Muscle layer of duodenum (tissue), 2 donors: ENCODE results near the gene PTGS1.
A peak's percentile ranks its signal among the peaks of the same experiment; 100 is the strongest.
"Not testable (repeated sequence)": the region's sequence is repeated elsewhere in the genome, so short reads cannot be mapped to it uniquely, and the experiment has no call there.

Experiments
- H3K27ac ChIP-seq: one replicate; pipeline ENCODE4 v1.7.0; 2013; ENCODE audit warnings: mild to moderate bottlenecking, low read length
- H3K27me3 ChIP-seq: one replicate; pipeline ENCODE4 v1.7.0; 2013; ENCODE audit warnings: low read depth, mild to moderate bottlenecking, control low read depth, low read length
- H3K36me3 ChIP-seq, 2 donors: one replicate each; pipeline ENCODE4 v1.7.0; 2013; ENCODE audit warnings: low read length in 2 of 2, control low read depth in 1 of 2, mild to moderate bottlenecking in 1 of 2; ENCODE audit not compliant: insufficient read depth in 2 of 2, control insufficient read depth in 1 of 2
- H3K4me1 ChIP-seq, 2 donors: one replicate each; pipeline ENCODE4 v1.7.0; 2013; ENCODE audit warnings: low read length in 2 of 2, mild to moderate bottlenecking in 2 of 2, control low read depth in 1 of 2, moderate library complexity in 1 of 2; ENCODE audit not compliant: insufficient read depth in 2 of 2, control insufficient read depth in 1 of 2
- H3K4me3 ChIP-seq, 2 donors: one replicate each; pipeline ENCODE4 v1.7.0; 2013; ENCODE audit warnings: low read length in 2 of 2, low read depth in 1 of 2, mild to moderate bottlenecking in 1 of 2
- H3K9me3 ChIP-seq, 2 donors: one replicate each; pipeline ENCODE4 v1.7.0; 2013; ENCODE audit warnings: low read length in 2 of 2, control low read depth in 1 of 2, mild to moderate bottlenecking in 1 of 2; ENCODE audit not compliant: control insufficient read depth in 1 of 2
- donor health status: healthy.

Gene PTGS1

DNA sequence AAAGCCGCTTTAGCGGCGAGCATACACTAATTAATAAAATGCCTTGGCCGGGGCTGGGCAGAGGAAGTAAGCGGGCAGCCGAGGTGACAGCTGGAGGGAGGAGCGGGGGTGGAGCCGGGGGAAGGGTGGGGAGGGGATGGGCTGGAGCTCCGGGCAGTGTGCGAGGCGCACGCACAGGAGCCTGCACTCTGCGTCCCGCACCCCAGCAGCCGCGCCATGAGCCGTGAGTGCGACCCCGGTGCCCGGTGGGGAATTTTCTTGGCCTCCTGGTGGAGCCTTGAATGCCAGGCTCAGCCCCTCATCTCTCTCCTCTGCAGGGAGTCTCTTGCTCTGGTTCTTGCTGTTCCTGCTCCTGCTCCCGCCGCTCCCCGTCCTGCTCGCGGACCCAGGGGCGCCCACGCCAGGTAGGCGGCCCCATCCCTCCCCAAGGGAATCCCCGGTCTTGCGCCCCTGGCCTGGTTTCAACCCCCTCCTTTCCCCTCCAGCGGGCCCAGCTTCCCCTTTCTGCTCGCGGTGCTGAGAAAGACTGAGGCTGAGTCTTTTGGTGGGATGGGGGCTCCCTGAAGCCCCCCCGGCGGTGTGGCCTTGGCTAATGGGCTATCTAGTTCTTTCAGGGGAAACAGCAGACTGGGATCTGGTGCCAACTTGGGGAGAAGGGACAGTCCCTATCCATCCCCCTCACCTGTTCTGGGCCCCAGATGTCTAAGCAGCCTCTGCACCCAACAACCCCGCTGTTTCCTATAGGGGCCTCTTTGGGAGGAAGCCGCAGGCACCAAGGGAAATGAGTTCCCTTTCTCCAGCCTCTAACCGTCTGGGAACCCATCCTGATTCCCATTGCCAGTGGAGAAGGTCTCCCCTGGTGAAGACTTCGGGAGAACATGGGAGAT, at the start of gene PTGS1:
TSS of gene PTGS1 (plus strand) at position 156 of the 887 bp plus-strand sequence. CDS start at position 217, 61 bp downstream.
- no peaks in the 10 kb centered on the region for H3K27me3 ChIP-seq
- no peak within 1 kb of the TSS for H3K27ac ChIP-seq
- peak within 1 kb of the TSS; percentile 53 to 73 for H3K4me3 ChIP-seq
- no peaks in the 10 kb centered on the region for H3K9me3 ChIP-seq
- H3K4me1 ChIP-seq, result peaks cover 14 to 36% of the 10 kb centered on the region in 2 donors
- H3K36me3 ChIP-seq, result no peaks in the 10 kb centered on the region

DNA sequence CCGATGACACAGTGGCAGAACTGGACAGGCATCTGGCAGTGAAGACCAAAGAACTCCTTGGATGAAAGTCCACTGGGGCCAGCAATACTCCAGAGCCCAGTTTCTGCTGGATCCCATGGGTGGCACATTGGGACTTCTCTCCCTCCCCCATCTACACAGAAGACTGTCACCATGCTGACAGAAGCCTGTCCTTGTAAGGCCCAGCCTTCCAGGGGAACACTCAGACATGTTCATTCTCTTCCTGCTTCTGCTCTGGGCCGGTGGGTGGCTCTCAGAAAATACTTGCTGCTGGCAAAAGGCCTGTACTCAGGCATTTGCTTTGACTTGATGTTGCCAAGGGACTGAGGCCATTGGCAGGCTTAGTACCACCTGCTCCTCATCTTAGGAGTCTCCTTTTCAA, 48.3 kb upstream of the PTGS1 start:
- Histone ChIP-seq H3K9me3 (no peaks in the 10 kb centered on the region), H3K27ac (no peak overlapping the region), H3K27me3 (no peaks in the 10 kb centered on the region), H3K36me3 (peaks cover 6 to 23% of the 10 kb centered on the region in 2 donors), H3K4me3 (no peak overlapping the region), H3K4me1 (peaks cover 5 to 50% of the 10 kb centered on the region in 2 donors)

DNA sequence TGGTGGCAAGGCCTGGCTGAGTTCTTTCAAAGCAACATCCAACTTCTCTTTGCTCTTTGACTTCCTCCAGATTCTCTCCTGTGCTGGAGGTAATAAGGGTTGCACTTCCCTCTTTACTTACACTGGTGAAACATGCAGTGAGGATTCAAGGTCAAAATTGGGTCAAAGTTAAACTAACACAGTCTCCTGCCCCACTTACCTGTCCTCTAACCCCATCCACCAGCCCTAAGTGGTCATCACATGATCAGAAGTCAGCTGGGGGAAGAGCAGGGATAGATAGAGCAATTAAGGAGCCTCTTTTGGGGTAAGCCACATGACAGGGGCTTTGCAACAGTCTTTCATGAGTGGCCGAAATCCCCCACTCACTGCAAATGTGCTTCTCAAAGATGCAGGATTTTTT, 46.2 kb upstream of the PTGS1 start:
- not testable (repeated sequence) for H3K27ac ChIP-seq, H3K27me3 ChIP-seq, H3K4me3 ChIP-seq, H3K9me3 ChIP-seq
- Histone ChIP-seq H3K4me1 (peaks cover 5 to 41% of the 10 kb centered on the region in 2 donors), H3K36me3 (peaks cover 9 to 23% of the 10 kb centered on the region in 2 donors)

DNA sequence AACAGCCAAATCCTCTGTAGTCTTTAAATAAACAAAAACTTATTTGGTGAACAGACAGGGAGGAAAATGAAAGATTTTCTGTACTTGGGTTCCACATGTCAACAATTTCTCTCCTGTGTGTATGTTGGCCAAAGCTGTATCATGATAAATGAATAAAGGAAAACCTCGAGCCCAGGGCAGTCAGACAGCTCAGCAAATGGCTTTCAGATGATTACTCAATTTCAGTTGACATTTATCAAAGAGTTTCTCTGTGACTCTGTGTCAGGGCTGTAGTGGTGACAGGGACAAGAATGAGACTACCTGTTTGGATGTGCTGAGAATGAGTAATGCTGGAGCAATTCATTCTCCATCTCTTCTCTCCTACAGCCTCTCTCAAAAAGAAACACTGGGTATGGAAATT, 45.7 kb upstream of the PTGS1 start:
- peaks cover 11 to 23% of the 10 kb centered on the region in 2 donors for H3K36me3 ChIP-seq

DNA sequence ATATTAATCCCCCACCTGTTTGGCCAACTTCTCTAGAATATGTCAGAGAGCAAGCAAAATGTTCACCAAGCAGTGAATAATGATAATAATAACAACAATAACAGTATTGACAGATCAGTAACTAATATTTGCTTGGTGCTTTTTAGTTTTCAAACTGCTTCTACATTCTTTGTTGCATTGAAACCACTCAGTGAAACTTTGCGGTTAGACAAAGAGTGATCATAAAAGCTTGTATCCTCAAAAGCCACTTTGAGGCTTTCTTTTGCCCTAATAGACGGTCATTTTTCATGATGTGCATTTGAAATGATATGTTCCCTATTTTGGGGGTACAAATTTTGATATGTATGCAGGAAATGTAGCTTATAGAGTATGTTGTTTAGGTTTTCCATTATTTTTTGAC, 43.6 kb upstream of the PTGS1 start:
- Histone ChIP-seq H3K4me1 (peaks cover 5 to 23% of the 10 kb centered on the region in 2 donors), H3K9me3 (no peaks in the 10 kb centered on the region)

More for the DNA sequence above, 45.7 kb upstream of the PTGS1 start:
- no peak overlapping the region for H3K4me3 ChIP-seq
- peaks cover 5 to 40% of the 10 kb centered on the region in 2 donors for H3K4me1 ChIP-seq
- H3K27ac ChIP-seq, result no peak overlapping the region
- H3K27me3 ChIP-seq, result no peaks in the 10 kb centered on the region
- H3K9me3 ChIP-seq, result no peaks in the 10 kb centered on the region

DNA sequence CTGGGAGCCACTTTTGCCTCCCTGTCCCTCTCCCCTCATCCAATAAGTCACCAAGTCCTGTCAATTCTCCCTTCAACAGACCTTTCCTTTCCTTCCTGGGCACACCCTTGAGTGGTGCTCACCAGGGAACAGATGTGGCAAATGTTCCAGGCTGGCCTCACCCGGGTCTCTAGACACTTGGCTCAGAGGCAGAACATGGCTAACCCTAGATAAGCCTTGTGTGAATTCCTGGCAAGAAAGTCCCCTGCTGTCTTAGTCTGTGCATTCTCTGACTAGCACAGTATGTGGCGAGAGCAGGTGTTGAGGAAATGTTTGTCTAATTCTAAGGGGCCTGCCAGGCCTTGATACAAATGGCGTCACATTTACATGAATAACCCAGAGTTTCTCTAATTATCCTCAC, 41.2 kb upstream of the PTGS1 start:
- Histone ChIP-seq H3K27ac (no peak overlapping the region), H3K4me1 (peaks cover 5 to 14% of the 10 kb centered on the region in 2 donors), H3K4me3 (no peak overlapping the region), H3K36me3 (peaks cover 0 to 6% of the 10 kb centered on the region in 2 donors), H3K9me3 (no peaks in the 10 kb centered on the region), H3K27me3 (no peaks in the 10 kb centered on the region)

More for the DNA sequence above, 43.6 kb upstream of the PTGS1 start:
- Histone ChIP-seq H3K27ac (no peak overlapping the region), H3K4me3 (no peak overlapping the region), H3K27me3 (no peaks in the 10 kb centered on the region), H3K36me3 (peaks cover 11 to 19% of the 10 kb centered on the region in 2 donors)

DNA sequence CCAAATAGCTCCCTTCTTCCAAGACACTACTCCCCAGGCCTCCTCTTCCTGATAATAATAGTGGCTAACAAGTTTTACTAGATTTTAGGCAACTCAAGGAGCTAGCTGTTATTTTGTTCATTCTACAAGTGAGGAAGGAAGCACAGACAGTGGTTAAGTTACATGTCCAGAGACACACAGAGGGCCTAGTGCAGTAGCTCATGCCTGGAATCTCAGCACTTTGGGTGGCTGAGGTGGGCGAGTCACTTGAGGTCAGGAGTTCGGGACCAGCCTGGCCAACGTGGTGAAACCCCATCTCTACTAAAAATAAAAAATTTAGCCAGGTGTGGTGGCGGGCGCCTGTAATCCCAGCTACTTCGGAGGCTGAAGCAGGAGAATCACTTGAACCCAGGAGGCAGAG, 40.4 kb upstream of the PTGS1 start:
- H3K36me3 ChIP-seq, H3K9me3 ChIP-seq, H3K4me1 ChIP-seq, H3K27ac ChIP-seq, H3K27me3 ChIP-seq, H3K4me3 ChIP-seq: not testable (repeated sequence)

DNA sequence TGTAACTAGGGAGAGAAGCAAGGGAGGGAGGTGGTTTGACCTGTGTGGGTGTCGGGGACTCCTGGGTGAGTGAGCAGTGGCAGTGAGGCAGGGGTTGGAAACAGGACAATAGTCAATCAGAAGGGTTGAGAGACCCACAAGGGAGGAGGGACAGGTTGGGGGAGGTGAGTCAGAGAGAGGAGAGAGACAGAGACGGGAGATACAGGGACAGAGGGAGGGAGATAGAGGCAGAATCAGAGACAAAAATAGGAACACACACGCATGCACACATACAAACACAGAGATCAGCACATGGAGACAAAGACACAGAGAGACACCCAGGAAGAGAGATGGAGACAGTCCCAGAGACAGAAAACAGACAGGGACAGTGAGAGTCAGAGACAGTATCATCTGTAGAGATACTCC, 39.3 kb upstream of the PTGS1 start:
- no peaks in the 10 kb centered on the region for H3K4me1 ChIP-seq
- H3K27me3 ChIP-seq, result no peaks in the 10 kb centered on the region
- peaks cover 0 to 6% of the 10 kb centered on the region in 2 donors for H3K36me3 ChIP-seq
- no peak overlapping the region for H3K27ac ChIP-seq
- no peaks in the 10 kb centered on the region for H3K9me3 ChIP-seq
- no peak overlapping the region for H3K4me3 ChIP-seq

DNA sequence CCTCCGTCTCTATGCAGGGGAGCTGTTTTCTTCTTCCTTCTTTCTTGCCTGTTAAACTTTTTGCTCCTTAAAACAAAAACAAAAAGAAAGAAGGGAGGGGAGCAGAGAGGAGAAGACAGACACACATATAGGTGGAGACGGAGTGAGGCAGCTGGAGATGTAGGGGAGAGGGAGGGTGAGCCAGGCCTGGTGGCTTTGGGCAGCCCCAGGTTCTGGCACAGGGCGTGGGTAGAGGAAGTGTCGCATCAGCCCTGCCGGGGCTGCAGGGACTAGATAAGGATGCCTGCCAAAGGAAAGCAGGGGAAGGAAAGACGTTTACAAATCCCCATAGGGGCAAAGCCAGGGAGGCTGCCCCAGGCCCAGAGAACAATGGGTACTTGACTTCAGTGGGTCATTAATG, 38.7 kb upstream of the PTGS1 start:
- Histone ChIP-seq H3K9me3 (no peaks in the 10 kb centered on the region), H3K27ac (no peak overlapping the region), H3K4me3 (no peak overlapping the region), H3K4me1 (no peaks in the 10 kb centered on the region), H3K36me3 (peaks cover 0 to 6% of the 10 kb centered on the region in 2 donors), H3K27me3 (no peaks in the 10 kb centered on the region)

DNA sequence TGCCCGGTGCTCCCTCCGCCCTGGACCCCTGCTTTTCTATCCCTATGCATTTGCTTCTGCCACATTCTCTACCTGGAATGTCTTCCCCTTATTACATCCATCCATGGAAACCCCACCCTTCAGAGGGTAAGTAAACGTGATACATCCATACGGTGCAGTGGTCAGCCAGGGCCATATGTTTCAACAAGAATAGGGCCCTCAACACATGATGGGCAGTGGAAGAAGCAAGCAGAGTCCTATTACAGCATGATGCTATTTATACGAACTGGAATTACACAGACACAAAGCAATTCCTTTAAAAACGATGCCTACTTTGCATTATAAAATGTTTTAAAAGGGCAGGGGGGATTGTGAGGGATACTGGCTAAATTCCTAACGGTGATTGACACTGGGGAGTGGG, 38.2 kb upstream of the PTGS1 start:
- H3K9me3 ChIP-seq, result no peaks in the 10 kb centered on the region
- H3K27me3 ChIP-seq, result no peaks in the 10 kb centered on the region
- peaks cover 0 to 6% of the 10 kb centered on the region in 2 donors for H3K36me3 ChIP-seq
- no peak overlapping the region for H3K4me3 ChIP-seq
- H3K27ac ChIP-seq, result no peak overlapping the region
- no peaks in the 10 kb centered on the region for H3K4me1 ChIP-seq

DNA sequence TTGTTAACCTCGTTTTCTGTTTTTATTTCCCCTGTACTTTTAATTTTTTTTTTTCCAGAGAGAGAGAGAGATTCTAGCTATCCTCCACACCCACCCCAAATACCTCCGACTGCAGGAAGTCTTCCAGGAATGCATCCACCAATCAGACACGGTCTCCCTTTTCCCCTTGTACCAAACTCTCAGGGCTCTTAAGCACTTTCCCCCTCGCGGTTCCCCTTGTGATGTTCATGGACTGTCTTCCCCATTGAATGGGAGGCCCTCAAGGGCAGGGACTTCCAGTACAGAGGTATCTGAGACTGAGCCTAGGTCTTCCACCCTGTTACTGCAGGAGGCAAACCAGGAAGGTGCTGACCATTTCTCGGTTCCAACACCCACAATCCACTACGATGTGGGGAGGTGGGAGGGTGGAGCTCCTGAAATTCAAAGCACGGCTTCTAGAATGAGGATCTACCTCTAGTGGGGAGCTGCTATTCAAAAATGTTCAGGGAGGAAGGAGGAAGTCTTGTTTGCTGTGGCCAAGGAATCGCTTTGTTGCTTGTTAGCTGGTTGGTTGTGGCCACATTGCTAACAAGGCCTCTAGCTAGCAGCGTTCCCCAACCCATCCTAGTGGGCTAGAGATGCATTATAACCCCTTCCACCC, 37.5 kb upstream of the PTGS1 start:
- Histone ChIP-seq H3K4me3 (no peak overlapping the region), H3K27me3 (no peaks in the 10 kb centered on the region), H3K36me3 (peaks cover 0 to 6% of the 10 kb centered on the region in 2 donors), H3K4me1 (no peaks in the 10 kb centered on the region), H3K9me3 (no peaks in the 10 kb centered on the region), H3K27ac (no peak overlapping the region)
